Common myeloid progenitor, CD34-positive (primary cell): ENCODE data around the gene PLEKHA6.

Source experiments
- CTCF ChIA-PET: fragments of 350-600 bp; sonication (Branson Sonifier 250); formaldehyde crosslinking; loops from one replicate; lab custom pipeline; 2021; ENCODE audit warnings: antibody characterized with exemption; lab: Charles Lee
- POLR2A ChIA-PET: fragments of 350-600 bp; sonication (Branson Sonifier 250); formaldehyde crosslinking; loops from one replicate; lab custom pipeline; 2021; ENCODE audit warnings: antibody characterized with exemption; lab: Charles Lee
- DNase-seq, 3 donors: peaks; one replicate each; pipeline versions ENCODE4 v3.0.0 to v3.0.0-alpha.2; 2013
- H3K27ac ChIP-seq, 2 experiments: 1 replicate in 1 of 2; 2 replicates in 1 of 2; pipeline ENCODE4 v1.7.0; 2013; ENCODE audit warnings: inconsistent platforms in 2 of 2, low read length in 2 of 2, mild to moderate bottlenecking in 2 of 2, low read depth in 1 of 2, moderate library complexity in 1 of 2; ENCODE audit not compliant: severe bottlenecking in 2 of 2, insufficient read depth in 1 of 2, poor library complexity in 1 of 2
- H3K27me3 ChIP-seq, 5 experiments: replicated peaks in 2 of 5; 1 replicate in 3 of 5; 2 replicates in 2 of 5; pipeline versions ENCODE4 v1.6.1 to v1.7.0; 2013; ENCODE audit warnings: low read length in 4 of 5, mild to moderate bottlenecking in 2 of 5, moderate library complexity in 2 of 5, inconsistent platforms in 1 of 5; ENCODE audit not compliant: insufficient read depth in 5 of 5, control insufficient read depth in 4 of 5
- H3K36me3 ChIP-seq, 4 experiments: 1 replicate in 2 of 4; 2 replicates in 2 of 4; pipeline versions ENCODE4 v1.6.1 to v1.7.0; 2013; ENCODE audit warnings: low read length in 3 of 4, control low read depth in 1 of 4, mild to moderate bottlenecking in 1 of 4; ENCODE audit not compliant: control insufficient read depth in 4 of 4, insufficient read depth in 4 of 4
- H3K4me1 ChIP-seq, 4 experiments: 1 replicate in 3 of 4; 2 replicates in 1 of 4; pipeline versions ENCODE4 v1.6.1 to v1.7.1; 2013; ENCODE audit warnings: low read length in 3 of 4, mild to moderate bottlenecking in 3 of 4, control low read depth in 1 of 4, inconsistent platforms in 1 of 4, moderate library complexity in 1 of 4; ENCODE audit not compliant: control insufficient read depth in 4 of 4, insufficient read depth in 4 of 4; ENCODE audit errors: control extremely low read depth in 1 of 4
- H3K4me3 ChIP-seq, 7 experiments: 1 replicate in 4 of 7; 2 replicates in 3 of 7; pipeline versions ENCODE4 v1.5.1 to v1.7.0; 2013; ENCODE audit warnings: mild to moderate bottlenecking in 7 of 7, low read length in 6 of 7, moderate library complexity in 6 of 7, inconsistent platforms in 2 of 7, low read depth in 2 of 7, control low read depth in 1 of 7; ENCODE audit not compliant: insufficient read depth in 4 of 7, control insufficient read depth in 1 of 7; ENCODE audit errors: extremely low read depth in 1 of 7
- H3K9me3 ChIP-seq, 5 experiments: 1 replicate in 4 of 5; 2 replicates in 1 of 5; pipeline versions ENCODE4 v1.6.1 to v1.7.1; 2013; ENCODE audit warnings: low read length in 4 of 5, mild to moderate bottlenecking in 2 of 5, inconsistent platforms in 1 of 5, low read depth in 1 of 5, moderate library complexity in 1 of 5; ENCODE audit not compliant: control insufficient read depth in 4 of 5, insufficient read depth in 2 of 5; ENCODE audit errors: control extremely low read depth in 1 of 5
- WGBS: methylation state at CpG from one replicate; pipeline ENCODE4 v1.1.5; 2013; ENCODE audit not compliant: insufficient coverage; 5-methylcytosine and 5-hydroxymethylcytosine counted together

The PLEKHA6 gene

DNA sequence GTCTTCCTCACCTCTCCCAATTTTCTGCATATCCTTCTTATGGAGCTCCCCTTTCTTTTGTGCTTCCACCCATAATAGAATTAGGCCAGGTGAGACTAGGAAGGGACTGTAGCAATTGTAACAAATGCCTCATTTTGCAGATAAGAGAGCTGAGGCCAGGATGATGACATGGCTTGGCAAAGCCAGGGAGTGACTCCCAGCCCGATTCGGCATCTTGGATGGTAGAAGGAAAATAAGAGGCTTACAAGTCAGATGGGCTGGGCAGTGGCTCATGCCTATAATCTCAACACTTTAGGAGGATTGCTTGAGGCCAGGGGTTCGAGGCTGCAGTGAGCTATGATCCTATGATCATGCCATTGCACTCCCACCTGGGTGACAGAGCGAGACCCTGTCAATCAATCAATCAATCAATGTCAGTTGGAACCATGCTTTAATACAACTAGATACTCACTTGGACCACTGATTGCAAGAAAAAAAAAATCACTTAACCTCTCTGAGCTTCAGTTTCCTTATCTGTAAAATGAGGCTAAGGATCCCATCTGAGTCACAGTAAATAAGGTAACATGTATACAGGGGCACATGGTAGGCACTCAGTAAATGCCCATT lies 51.6 kb downstream of the PLEKHA6 start:
- ChIA-PET POLR2A (no interaction called here), CTCF (interaction anchor here (1.0 to 2.0 kb wide), 6 partner anchors 10 to 55 kb away, joined by 3 to 6 read pairs (median 4); no protein-coding TSS in a partner anchor)
- 100% methylated on average over 3 of the region's 4 CpGs for WGBS
- DNase-seq = no peak
- Histone ChIP-seq H3K4me3 (no peak overlapping the region), H3K27me3 (no peaks in the 10 kb centered on the region), H3K4me1 (peaks cover 0 to 2% (median under 1%) of the 10 kb centered on the region in 4 experiments), H3K36me3 (no peaks in the 10 kb centered on the region), H3K9me3 (no peaks in the 10 kb centered on the region), H3K27ac (no peak overlapping the region)

- no peaks in the 10 kb centered on the region for H3K9me3 ChIP-seq
- no peaks in the 10 kb centered on the region for H3K36me3 ChIP-seq
- no peaks in the 10 kb centered on the region for H3K27me3 ChIP-seq
- no peak overlapping the region for H3K27ac ChIP-seq
- POLR2A ChIA-PET = no interaction called here
- H3K4me3 ChIP-seq = no peak overlapping the region
- CTCF ChIA-PET = interaction anchor here (1.0 to 2.0 kb wide), 6 partner anchors 9 to 56 kb away, joined by 3 to 6 read pairs (median 4); no protein-coding TSS in a partner anchor
- no peaks in the 10 kb centered on the region for H3K4me1 ChIP-seq
- DNase-seq = no peak
- 96% methylated on average over 11 of the region's 12 CpGs for WGBS
These were observed 52.3 kb downstream of the PLEKHA6 start for GRCh38 chr1:204307334-204307883.

GRCh38 chr1:204306076-204306475 lies 53.7 kb downstream of the PLEKHA6 start:
- DNase-seq = no peak
- H3K4me1 ChIP-seq = no peaks in the 10 kb centered on the region
- CTCF ChIA-PET = interaction anchor here (1.0 to 1.3 kb wide), 2 partner anchors 16 to 51 kb away, joined by 3 read pairs; no protein-coding TSS in a partner anchor
- no peaks in the 10 kb centered on the region for H3K27me3 ChIP-seq
- H3K9me3 ChIP-seq = no peaks in the 10 kb centered on the region
- no peaks in the 10 kb centered on the region for H3K36me3 ChIP-seq
- POLR2A ChIA-PET = no interaction called here
- H3K27ac ChIP-seq = no peak overlapping the region
- no peak overlapping the region for H3K4me3 ChIP-seq
- 100% methylated on average over 2 of the region's 3 CpGs for WGBS

DNA sequence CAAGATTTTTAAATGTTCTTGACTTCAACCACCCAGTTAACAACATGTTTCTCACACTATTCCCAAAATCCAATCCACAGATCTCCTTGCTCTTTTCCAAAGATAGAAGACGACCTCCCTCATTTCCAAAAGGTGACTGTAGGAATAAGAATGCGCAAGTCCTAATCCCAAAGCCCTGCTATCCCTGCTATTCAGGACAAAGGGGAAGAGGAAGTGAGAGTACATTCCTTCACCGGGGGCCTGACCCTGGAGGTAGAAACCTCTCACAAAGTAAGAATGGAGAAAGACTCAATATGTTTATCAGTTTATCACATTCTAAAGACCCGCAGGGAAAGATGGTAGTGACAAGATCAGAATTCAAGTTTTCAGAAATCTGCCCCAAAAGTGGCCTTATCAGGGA lies 55.7 kb downstream of the PLEKHA6 start:
- DNase-seq = no peak
- Histone ChIP-seq H3K4me3 (no peak overlapping the region), H3K27me3 (no peaks in the 10 kb centered on the region), H3K4me1 (no peaks in the 10 kb centered on the region), H3K36me3 (no peaks in the 10 kb centered on the region), H3K9me3 (no peaks in the 10 kb centered on the region), H3K27ac (no peak overlapping the region)
- ChIA-PET CTCF (interaction anchor here (1.3 to 1.9 kb wide), 3 partner anchors 12 to 60 kb away, joined by 3 to 9 read pairs (median 4); no protein-coding TSS in a partner anchor), POLR2A (no interaction called here)
- WGBS = no CpG with 5 or more reads among the region's 4 CpGs

DNA sequence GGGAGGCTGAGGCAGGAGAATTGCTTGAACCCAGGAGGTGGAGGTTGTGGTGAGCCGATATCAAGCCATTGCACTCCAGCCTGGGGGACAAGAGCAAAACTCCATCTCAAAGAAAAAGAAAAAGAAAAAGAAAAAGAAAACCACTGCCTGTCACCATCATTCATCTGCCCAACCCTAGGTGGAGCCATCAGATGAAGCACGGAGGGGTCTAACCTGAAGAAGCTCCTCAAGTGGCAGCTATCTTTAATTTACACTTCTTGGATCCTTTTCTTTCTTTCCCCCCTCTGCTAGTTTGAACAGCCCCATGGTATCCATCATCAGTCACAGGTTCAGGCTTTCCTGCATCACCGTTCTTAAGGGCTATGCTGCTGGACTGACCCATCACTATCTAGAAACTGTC lies 57.0 kb downstream of the PLEKHA6 start:
- ChIA-PET POLR2A (no interaction called here), CTCF (interaction anchor here (0.9 to 1.9 kb wide), 5 partner anchors 10 to 58 kb away, joined by 3 to 9 read pairs (median 4); no protein-coding TSS in a partner anchor)
- H3K36me3 ChIP-seq = no peaks in the 10 kb centered on the region
- no peak for DNase-seq
- H3K4me1 ChIP-seq = no peaks in the 10 kb centered on the region
- H3K27ac ChIP-seq = no peak overlapping the region
- H3K27me3 ChIP-seq = no peaks in the 10 kb centered on the region
- 94% methylated on average over 2 of the region's 3 CpGs for WGBS
- H3K9me3 ChIP-seq = no peaks in the 10 kb centered on the region
- H3K4me3 ChIP-seq = no peak overlapping the region

DNA sequence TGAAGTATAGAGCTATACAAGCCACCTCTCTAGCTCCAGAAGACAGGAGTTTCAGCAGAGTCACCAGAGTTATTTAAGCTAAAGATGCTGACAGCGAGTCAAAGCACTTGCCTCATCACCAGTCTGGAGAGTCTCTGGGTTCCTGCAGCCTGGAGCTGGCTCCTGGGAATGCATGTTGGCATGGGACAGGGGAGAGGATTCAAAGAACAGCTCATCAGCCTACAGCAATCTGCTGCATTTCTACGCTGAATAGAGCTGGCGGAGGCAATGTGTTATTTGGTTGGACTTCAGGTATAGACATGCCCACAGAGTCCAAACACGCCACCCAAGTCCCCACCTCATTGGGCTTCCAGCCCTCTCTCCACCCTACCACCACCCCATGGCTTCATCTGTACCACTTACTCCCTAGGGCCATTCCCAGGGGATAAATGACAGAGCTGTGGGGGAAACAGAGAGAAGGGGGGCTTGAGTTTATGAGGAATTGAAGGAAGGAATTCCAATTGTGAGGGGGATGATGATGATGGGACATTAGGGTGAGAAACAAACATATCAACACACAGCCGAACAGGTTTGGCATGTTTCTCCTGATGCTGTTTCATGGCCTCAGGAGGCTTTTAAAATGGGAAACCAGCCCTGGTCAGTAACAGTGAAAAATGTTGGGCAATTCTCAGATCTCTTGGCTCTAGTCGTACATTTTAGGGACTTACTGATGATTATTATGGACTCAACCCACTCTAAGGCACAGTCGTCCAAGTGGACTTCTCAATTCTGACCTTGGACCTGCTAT lies 58.4 kb downstream of the PLEKHA6 start:
- no peaks in the 10 kb centered on the region for H3K27me3 ChIP-seq
- H3K4me1 ChIP-seq = peaks cover 3 to 8% (median 6%) of the 10 kb centered on the region in 4 experiments
- 93% methylated on average over 3 of the region's 7 CpGs for WGBS
- H3K4me3 ChIP-seq = no peak overlapping the region
- H3K27ac ChIP-seq = no peak overlapping the region
- no peak for DNase-seq
- POLR2A ChIA-PET = no interaction called here
- H3K36me3 ChIP-seq = no peaks in the 10 kb centered on the region
- no peaks in the 10 kb centered on the region for H3K9me3 ChIP-seq
- CTCF ChIA-PET = interaction anchor here (1.0 to 2.1 kb wide), 12 partner anchors 12 to 96 kb away, joined by 3 to 9 read pairs (median 4); partner anchors contain the start of gene PLEKHA6
